ENCODE measurements around the gene CGGBP1.

DNA sequence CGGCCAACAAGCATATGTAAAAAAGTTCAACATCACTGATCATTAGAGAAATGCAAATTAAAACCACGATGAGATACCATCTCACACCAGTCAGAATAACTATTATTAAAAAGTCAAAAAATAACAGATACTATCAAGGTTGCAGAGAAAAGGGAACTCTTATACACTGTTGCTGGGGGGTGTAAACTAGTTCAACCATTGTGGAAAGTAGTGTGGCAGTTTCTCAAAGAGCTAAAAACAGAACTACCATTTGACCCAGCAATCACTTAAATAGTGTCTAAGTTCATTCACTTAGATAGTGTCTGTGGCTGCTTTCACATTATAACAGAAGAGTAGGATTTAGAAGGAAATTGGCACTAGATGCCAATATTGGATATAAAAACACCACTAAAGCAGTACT is 49.7 kb downstream of the CGGBP1 start:
- TF ChIP-seq CTCF (IDR thresholded peaks at IDR 0.05) (no peak), POLR2A (IDR thresholded peaks at IDR 0.05) (no peak)

Data from heart left ventricle (tissue), 13 donors.